Ovary (tissue), 3 donors: ENCODE results near the gene TFG.

Source experiments
- CTCF ChIP-seq, 3 donors: fragments of 450-650 bp in 2 of 3; fragments of 200-600 bp in 1 of 3; IDR thresholded peaks; one replicate each; pipeline versions ENCODE4 v1.5.1 to v1.8.0; 2016 to 2022; ENCODE audit warnings: antibody characterized with exemption in 3 of 3, mild to moderate bottlenecking in 1 of 3
- EP300 ChIP-seq: sonication (generic); formaldehyde crosslinking; IDR thresholded peaks from one replicate; pipeline ENCODE4 v1.6.1; 2017; ENCODE audit warnings: antibody characterized with exemption
- POLR2A ChIP-seq: fragments of 450-650 bp; IDR thresholded peaks from one replicate; pipeline ENCODE4 v1.6.1; 2017; ENCODE audit warnings: antibody characterized with exemption, mild to moderate bottlenecking, moderate library complexity
- donor health status: DM: no; HTN: no; CAD: no.

- TF ChIP-seq CTCF (IDR thresholded peaks at IDR 0.05): no peak
- TF ChIP-seq POLR2A: no peak
- no peak for TF ChIP-seq EP300
Measured at GRCh38 chr3:100744671-100745070, 35.4 kb downstream of the TFG start.
